HTERT RPE-1 (cell line): ENCODE data around the gene RRAGC.

ENCODE experiments used
- in situ Hi-C: fragments of 300-500 bp; cut with MboI; formaldehyde crosslinking; loops from 4 replicates; pipeline ENCODE4 v1.14.3; 2020; ENCODE audit warnings: low sequenced_read_pairs

The RRAGC gene

GRCh38 chr1:38788341-38789336 lies 70.9 kb downstream of the RRAGC start:
- in situ Hi-C loops: no loop called here
